Karpas-422 (cell line): ENCODE results near the gene PLCD3. TPM values are rescaled to one million over a fixed set of nuclear protein-coding genes. Genes with fewer than 3 reads are reported as not detected.

ENCODE experiments used
- DNase-seq: peaks from one replicate; pipeline ENCODE4 v3.0.0-alpha.2; 2015
- H2AFZ ChIP-seq: fragments of 200-600 bp; sonication (generic); 2 replicates; pipeline ENCODE4 v1.6.1; 2014; ENCODE audit warnings: antibody characterized with exemption, low read length, mixed read lengths
- H3K27ac ChIP-seq: fragments of 200-600 bp; sonication (generic); 2 replicates; pipeline ENCODE4 v1.5.1; 2014; ENCODE audit warnings: mild to moderate bottlenecking, low read length, moderate library complexity
- H3K27me3 ChIP-seq: fragments of 200-600 bp; sonication (generic); 2 replicates; pipeline ENCODE4 v1.6.1; 2014; ENCODE audit warnings: low read length, mixed read lengths
- H3K36me3 ChIP-seq: fragments of 200-600 bp; sonication (generic); 2 replicates; pipeline ENCODE4 v1.6.1; 2014; ENCODE audit warnings: low read length, mixed read lengths; ENCODE audit not compliant: insufficient read depth
- H3K4me1 ChIP-seq: fragments of 200-600 bp; sonication (generic); 2 replicates; pipeline ENCODE4 v1.6.1; 2014; ENCODE audit warnings: mild to moderate bottlenecking, low read length, mixed read lengths
- H3K4me2 ChIP-seq: fragments of 200-600 bp; sonication (generic); 2 replicates; pipeline ENCODE4 v1.6.1; 2014; ENCODE audit warnings: low read length, low read depth, mild to moderate bottlenecking; ENCODE audit not compliant: poor library complexity, severe bottlenecking
- H3K4me3 ChIP-seq: fragments of 200-600 bp; sonication (generic); 2 replicates; pipeline ENCODE4 v1.5.1; 2014; ENCODE audit warnings: mild to moderate bottlenecking, antibody characterized with exemption, low read length, mixed read lengths
- H3K79me2 ChIP-seq: fragments of 200-600 bp; sonication (generic); 2 replicates; pipeline ENCODE4 v1.6.1; 2014; ENCODE audit warnings: mild to moderate bottlenecking, low read length, mixed read lengths
- H3K9ac ChIP-seq: fragments of 200-600 bp; sonication (generic); 2 replicates; pipeline ENCODE4 v1.6.0; 2014; ENCODE audit warnings: low read length
- H3K9me2 ChIP-seq: fragments of 200-600 bp; sonication (generic), shearing (Covaris generic); replicated peaks from 2 replicates; pipeline ENCODE4 v1.6.0; 2014; ENCODE audit warnings: mild to moderate bottlenecking, low read length, moderate library complexity; ENCODE audit not compliant: insufficient read depth
- H3K9me3 ChIP-seq: fragments of 300-700, 200-600 bp; sonication (generic); 2 replicates; pipeline ENCODE4 v1.6.1; 2014; ENCODE audit warnings: low read length, mixed read lengths
- H4K20me1 ChIP-seq: fragments of 200-600 bp; sonication (generic); 2 replicates; pipeline ENCODE4 v1.6.1; 2014; ENCODE audit warnings: mild to moderate bottlenecking, antibody characterized with exemption, low read length, low read depth; ENCODE audit not compliant: insufficient read depth
- total RNA-seq: library from RNA; depleted of rRNA; stranded (reverse); fragments of >200 nt; shearing (Covaris generic); gene quantifications from 2 replicates; pipeline ENCODE4 v1.2.3, GENCODE V29; 2014; ENCODE audit warnings: low replicate concordance

PLCD3 gene
- total RNA-seq, 1 experiment from 2014 or later = 0.45 TPM

DNA sequence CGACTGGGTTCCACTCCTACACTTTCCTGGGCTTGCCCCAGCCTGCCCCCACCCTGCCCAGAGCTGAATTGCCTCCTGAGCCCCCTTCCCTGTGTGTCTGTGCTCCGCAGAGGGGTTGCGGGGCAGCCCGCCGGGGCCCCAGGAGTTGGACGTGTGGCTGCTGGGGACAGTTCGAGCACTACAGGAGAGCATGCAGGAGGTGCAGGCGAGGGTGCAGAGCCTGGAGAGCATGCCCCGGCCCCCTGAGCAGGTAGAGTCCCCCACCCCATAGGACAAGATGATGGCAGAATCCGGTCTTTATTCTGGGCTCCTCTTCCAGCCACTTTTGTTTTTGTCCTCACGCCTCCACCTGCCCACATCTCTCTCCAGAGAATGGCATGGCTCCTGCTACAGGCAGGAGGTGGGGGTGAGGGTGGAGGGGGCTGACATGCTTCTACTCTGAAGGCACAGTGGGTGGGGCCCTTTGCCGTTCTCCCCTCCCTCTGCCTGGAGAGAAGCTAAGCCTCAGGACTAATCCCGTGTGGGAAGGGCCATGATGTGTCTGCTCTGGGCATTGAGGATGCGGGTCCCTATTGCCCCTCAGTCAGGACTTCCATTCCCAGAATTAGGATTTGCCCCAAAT, 6.7 kb upstream of the PLCD3 start:
- H3K9me2 ChIP-seq = no peaks in the 10 kb centered on the region
- H3K27ac ChIP-seq = no peak overlapping the region
- no peaks in the 10 kb centered on the region for H3K36me3 ChIP-seq
- H3K79me2 ChIP-seq = no peaks in the 10 kb centered on the region
- no peak overlapping the region for H2AFZ ChIP-seq
- no peaks in the 10 kb centered on the region for H4K20me1 ChIP-seq
- no peaks in the 10 kb centered on the region for H3K27me3 ChIP-seq
- no peak for DNase-seq
- no peak overlapping the region for H3K9ac ChIP-seq
- peaks cover 12% of the 10 kb centered on the region for H3K4me1 ChIP-seq
- H3K9me3 ChIP-seq = no peaks in the 10 kb centered on the region
- H3K4me3 ChIP-seq = no peak overlapping the region
- H3K4me2 ChIP-seq = no peak overlapping the region

DNA sequence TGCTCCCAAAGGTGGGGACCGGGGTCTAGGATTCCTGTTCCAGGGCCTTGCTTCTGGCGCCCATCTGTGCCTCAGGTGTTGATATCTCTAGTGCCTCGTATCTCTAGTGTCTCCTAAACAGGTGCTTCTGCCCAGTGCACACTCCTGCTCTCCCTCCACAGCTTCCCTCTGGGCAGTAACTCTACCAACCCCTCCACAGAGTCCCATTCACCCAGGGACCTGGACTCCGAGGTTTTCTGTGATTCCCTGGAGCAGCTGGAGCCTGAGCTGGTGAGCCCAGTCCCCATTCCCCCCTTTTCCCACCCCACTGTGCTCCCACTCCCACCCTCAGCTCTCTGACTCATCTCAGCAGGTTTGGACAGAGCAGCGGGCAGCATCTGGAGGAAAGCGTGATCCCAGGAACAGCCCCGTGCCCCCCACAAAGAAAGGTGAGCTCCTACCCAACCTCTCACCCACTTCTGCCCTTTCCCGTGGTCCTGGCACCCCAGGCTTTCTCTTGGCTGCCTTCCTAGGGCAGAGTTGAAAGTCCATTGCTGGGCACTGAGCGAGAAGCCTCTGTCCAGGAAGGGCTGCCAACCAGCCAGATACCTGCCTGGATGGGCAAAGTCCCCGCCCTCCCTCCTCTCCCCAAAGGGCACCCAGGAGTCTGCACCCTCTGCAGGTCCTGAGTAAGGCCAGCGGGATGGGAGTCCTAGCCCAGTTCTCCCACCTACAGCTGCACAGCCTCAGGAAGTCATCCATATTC, 5.4 kb upstream of the PLCD3 start:
- no peaks in the 10 kb centered on the region for H3K9me3 ChIP-seq
- H3K9me2 ChIP-seq = no peaks in the 10 kb centered on the region
- H3K4me1 ChIP-seq = peaks cover 17% of the 10 kb centered on the region
- H3K36me3 ChIP-seq = no peaks in the 10 kb centered on the region
- H2AFZ ChIP-seq = no peak overlapping the region
- H3K9ac ChIP-seq = no peak overlapping the region
- no peak for DNase-seq
- H3K27ac ChIP-seq = no peak overlapping the region
- H3K4me3 ChIP-seq = no peak overlapping the region
- no peak overlapping the region for H3K4me2 ChIP-seq
- no peaks in the 10 kb centered on the region for H3K79me2 ChIP-seq
- no peaks in the 10 kb centered on the region for H4K20me1 ChIP-seq
- no peaks in the 10 kb centered on the region for H3K27me3 ChIP-seq

DNA sequence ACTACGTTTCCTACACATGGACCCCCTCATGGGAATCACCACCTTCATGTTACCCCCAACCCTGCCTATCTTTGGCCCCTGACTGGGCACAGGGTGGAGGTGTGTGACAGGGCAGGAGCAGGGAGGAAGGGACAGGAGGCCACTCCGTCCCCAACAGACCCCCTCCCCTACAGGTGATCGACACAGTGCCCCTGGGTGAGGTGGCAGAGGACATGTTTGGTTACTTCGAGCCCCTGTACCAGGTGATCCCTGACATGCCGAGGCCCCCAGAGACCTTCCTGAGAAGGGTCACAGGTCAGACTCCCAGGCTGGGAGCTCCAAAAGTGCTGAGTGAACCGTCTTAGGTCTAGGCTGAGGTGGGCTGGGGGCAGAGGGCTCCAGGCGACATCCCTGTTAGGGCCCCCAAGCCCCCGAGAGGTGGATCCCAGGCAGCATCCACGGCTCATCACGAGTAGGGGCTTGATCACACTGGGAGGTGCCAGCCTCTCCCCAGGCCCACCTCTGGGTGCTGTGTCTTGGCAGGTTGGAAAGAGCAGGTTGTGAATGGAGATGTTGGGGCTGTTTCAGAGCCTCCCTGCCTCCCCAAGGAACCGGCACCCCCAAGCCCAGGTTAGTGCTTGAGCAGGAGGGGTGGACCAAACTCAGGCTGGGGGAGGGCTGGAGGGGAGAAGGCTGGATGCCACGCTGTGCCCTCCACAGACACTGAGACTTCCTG, 4.7 kb upstream of the PLCD3 start:
- no peak for DNase-seq
- Histone ChIP-seq H3K4me1 (peaks cover 21% of the 10 kb centered on the region), H3K9ac (no peak overlapping the region)

DNA sequence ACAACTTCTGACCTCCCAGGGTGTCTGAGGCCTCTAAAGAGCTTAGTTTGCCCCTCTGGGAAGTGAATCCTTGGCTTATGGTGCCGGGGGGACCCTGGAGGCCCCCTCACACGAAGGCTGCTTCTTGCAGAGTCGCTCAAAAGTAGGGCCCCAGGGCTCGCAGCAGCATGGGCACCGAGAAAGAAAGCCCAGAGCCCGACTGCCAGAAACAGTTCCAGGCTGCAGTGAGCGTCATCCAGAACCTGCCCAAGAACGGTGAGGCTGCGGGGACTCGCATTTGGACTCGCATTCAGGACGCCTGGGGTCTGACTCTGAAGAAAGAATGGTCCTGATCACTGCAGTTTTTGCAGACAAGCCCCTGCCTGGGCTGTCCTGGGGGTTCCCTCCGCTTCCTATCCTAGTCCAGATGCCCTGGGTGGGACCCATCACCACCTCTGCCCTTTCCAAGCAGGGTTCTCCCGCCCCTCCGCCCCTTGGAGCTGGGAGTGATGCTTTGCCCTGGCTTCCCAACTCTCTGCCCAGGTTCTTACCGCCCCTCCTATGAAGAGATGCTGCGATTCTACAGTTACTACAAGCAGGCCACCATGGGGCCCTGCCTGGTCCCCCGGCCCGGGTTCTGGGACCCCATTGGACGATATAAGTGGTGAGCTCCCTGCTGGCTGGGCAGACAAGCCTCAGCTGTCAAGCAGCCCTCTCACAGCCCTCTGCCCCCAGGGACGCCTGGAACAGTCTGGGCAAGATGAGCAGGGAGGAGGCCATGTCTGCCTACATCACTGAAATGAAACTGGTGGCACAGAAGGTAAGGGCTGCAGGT, 3.9 kb upstream of the PLCD3 start:
- Histone ChIP-seq H3K36me3 (no peaks in the 10 kb centered on the region), H3K9ac (peak overlapping the region; percentile 67), H3K4me1 (peaks cover 23% of the 10 kb centered on the region), H3K79me2 (no peaks in the 10 kb centered on the region), H4K20me1 (no peaks in the 10 kb centered on the region), H3K27me3 (no peaks in the 10 kb centered on the region), H3K4me2 (peak overlapping the region; percentile 89), H3K4me3 (peak overlapping the region; percentile 68), H3K9me3 (no peaks in the 10 kb centered on the region), H3K27ac (no peak overlapping the region), H3K9me2 (no peaks in the 10 kb centered on the region), H2AFZ (peak overlapping the region; percentile 95)
- no peak for DNase-seq

More for the DNA sequence above, 4.7 kb upstream of the PLCD3 start:
- Histone ChIP-seq H3K9me2 (no peaks in the 10 kb centered on the region), H3K27ac (no peak overlapping the region), H4K20me1 (no peaks in the 10 kb centered on the region), H3K4me2 (no peak overlapping the region), H3K27me3 (no peaks in the 10 kb centered on the region), H3K36me3 (no peaks in the 10 kb centered on the region), H3K9me3 (no peaks in the 10 kb centered on the region), H3K4me3 (no peak overlapping the region), H2AFZ (no peak overlapping the region), H3K79me2 (no peaks in the 10 kb centered on the region)

DNA sequence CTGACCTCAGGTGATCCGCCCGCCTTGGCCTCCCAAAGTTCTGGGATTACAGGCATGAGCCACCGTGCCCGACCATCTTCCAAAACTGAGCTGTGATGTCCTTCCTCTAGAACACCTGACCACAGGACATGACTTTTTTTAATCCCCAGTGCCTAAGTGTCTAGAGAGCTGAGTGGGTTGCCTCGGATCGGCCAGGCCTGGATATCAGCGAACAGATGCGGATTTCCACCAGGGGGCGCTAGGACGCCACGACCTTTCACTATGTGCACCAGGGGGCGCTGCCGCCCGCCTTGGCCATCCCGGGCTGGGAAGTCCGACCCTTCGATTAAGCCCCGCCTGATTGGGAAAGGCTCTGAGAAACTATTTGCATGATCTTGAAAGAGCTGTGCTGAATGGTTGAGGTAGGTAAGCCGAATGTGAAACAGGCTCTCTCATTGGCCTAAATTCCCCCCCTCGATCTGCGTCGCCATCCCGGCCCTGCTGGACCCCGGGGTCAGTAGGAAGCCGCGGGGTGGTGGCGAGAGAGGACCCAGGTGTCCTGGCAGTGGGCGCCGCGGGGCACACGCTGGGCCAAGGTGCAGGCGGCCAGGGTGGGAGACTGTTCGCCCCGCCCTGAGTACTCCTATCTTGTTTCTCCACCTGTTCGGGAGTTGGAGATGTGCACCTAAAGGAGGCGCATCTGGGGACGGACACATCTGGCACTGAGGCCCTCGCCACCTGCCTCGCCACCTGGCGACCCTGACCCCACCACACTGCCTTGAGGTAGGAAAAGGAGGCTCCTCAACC, 3.1 kb upstream of the PLCD3 start, which contains the start of gene ACBD4:
TSS of gene ACBD4 (plus strand) at position 496 of the 786 bp plus-strand sequence. CDS start 458 bp downstream, outside the sequence.
- Histone ChIP-seq H3K79me2 (no peaks in the 10 kb centered on the region), H3K27ac (no peak within 1 kb of the TSS), H3K4me1 (peaks cover 23% of the 10 kb centered on the region), H3K36me3 (no peaks in the 10 kb centered on the region), H2AFZ (peak within 1 kb of the TSS; percentile 95), H3K4me2 (peak within 1 kb of the TSS; percentile 89), H4K20me1 (no peaks in the 10 kb centered on the region), H3K9me3 (no peaks in the 10 kb centered on the region), H3K27me3 (no peaks in the 10 kb centered on the region), H3K9me2 (no peaks in the 10 kb centered on the region), H3K4me3 (peak within 1 kb of the TSS; percentile 68), H3K9ac (peak within 1 kb of the TSS; percentile 67)
- DNase-seq = peak; percentile 99

DNA sequence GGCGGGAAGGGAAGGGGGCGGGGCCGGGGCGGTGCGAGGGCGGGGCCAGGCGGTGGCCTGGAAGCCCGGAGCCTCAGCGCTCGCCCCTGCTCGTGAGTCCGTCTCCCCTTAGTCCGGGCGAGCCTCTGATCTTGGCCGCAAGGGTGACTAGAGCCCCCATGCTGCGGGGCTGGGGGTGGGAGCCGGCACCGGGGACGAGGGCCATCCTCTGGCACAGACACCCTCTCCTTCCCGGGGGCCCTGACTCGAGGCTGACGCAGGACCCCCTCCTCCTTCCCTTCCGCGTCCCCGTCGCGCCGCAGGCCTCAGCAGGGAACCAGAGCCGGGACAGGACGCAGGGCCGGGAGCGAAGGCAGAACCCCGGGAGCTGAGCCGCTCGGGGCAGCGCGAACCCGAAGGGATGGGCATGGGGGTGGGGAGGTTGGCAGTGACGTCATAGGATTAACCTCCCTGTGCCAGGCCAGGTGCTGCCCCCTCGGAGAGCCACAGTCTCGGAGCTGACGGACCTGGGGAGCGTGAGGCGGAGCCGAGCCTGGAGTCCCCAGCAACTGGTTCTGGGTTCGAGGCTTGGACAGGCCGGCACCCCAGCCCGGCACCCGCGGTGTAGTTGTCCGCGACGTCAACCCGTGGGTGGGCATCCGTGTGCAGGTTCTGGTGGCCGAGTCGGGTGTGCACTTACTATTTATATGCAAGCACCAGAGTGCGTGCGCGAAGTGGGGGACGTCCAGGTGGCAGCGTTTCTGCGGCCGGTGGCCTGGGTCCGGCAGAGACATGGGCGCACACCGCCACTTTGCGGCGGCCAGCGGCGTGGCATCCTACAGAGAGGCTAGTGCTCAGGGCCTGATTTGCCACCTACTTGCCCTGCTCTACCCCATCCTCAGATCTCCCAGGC, 503 bp upstream of the PLCD3 start:
- H3K79me2 ChIP-seq = no peaks in the 10 kb centered on the region
- no peaks in the 10 kb centered on the region for H3K36me3 ChIP-seq
- no peaks in the 10 kb centered on the region for H4K20me1 ChIP-seq
- H3K4me1 ChIP-seq = peaks cover 23% of the 10 kb centered on the region
- peak overlapping the region; percentile 100 for H2AFZ ChIP-seq
- H3K9me2 ChIP-seq = no peaks in the 10 kb centered on the region
- DNase-seq = peak; percentile 86
- no peaks in the 10 kb centered on the region for H3K27me3 ChIP-seq
- H3K27ac ChIP-seq = no peak overlapping the region
- H3K4me2 ChIP-seq = peak overlapping the region; percentile 99
- H3K9me3 ChIP-seq = no peaks in the 10 kb centered on the region
- peak overlapping the region; percentile 73 for H3K9ac ChIP-seq
- peak overlapping the region; percentile 95 for H3K4me3 ChIP-seq
